BE2C (cell line): Measurements from ENCODE around the gene SBSN.

ENCODE experiments used
- DNase-seq: peaks from one replicate; pipeline ENCODE4 v3.0.0-alpha.2; 2020
- H3K27me3 ChIP-seq: fragments of 250-450 bp; sonication (Bioruptor Pico); 2 replicates; pipeline ENCODE4 v1.5.1; 2020; ENCODE audit warnings: mild to moderate bottlenecking
- H3K36me3 ChIP-seq: fragments of 250-450 bp; sonication (Bioruptor Pico); 2 replicates; pipeline ENCODE4 v1.5.1; 2020; ENCODE audit warnings: mild to moderate bottlenecking
- H3K4me1 ChIP-seq: fragments of 250-450 bp; sonication (Bioruptor Pico); 2 replicates; pipeline ENCODE4 v1.5.1; 2020
- H3K4me3 ChIP-seq: 2 replicates; pipeline ENCODE4 v1.5.1; 2011; ENCODE audit warnings: low read depth, low read length
- H3K9me3 ChIP-seq: fragments of 250-450 bp; sonication (Bioruptor Pico); 2 replicates; pipeline ENCODE4 v1.5.1; 2020
- TF ChIP-seq, protein P1 (sequence below): IDR thresholded peaks from 2 replicates; pipeline ENCODE4 v1.5.1; 2012; ENCODE audit warnings: mild to moderate bottlenecking, low read depth, low read length

SBSN gene

DNA sequence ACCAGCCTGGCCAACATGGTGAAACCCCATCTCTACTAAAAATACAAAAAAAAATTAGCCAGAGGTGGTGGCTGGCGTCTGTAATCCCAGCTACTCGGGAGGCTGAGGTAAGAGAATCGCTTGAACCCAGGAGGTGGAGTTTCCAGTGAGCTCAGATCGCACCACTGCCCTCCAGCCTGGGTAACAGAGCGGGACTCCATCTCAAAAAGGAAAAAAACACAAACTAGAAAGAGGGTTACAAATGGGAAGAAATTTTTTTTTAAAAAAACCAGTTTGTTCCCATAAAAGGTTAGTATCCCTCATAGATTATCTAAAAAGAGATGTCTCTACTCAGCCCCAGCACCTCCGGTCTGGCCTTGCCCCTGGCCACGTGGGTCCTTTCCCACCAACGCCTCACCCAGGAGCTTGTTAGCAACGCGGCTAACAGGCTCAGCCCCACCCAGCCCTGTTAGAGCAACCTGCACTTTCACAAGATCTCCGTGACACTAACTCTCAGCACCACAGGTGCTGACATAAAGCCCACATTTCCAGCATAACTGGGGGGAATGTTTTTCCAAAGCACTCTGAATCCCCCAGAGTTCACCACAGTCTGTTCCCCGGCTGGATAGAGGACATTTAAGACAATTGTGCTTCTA is 19.0 kb downstream of the SBSN start:
- TF ChIP-seq, protein P1, sequence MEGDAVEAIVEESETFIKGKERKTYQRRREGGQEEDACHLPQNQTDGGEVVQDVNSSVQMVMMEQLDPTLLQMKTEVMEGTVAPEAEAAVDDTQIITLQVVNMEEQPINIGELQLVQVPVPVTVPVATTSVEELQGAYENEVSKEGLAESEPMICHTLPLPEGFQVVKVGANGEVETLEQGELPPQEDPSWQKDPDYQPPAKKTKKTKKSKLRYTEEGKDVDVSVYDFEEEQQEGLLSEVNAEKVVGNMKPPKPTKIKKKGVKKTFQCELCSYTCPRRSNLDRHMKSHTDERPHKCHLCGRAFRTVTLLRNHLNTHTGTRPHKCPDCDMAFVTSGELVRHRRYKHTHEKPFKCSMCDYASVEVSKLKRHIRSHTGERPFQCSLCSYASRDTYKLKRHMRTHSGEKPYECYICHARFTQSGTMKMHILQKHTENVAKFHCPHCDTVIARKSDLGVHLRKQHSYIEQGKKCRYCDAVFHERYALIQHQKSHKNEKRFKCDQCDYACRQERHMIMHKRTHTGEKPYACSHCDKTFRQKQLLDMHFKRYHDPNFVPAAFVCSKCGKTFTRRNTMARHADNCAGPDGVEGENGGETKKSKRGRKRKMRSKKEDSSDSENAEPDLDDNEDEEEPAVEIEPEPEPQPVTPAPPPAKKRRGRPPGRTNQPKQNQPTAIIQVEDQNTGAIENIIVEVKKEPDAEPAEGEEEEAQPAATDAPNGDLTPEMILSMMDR = no peak
- Histone ChIP-seq H3K9me3 (no peaks in the 10 kb centered on the region), H3K36me3 (no peaks in the 10 kb centered on the region), H3K27me3 (peaks cover 78% of the 10 kb centered on the region), H3K4me3 (no peak overlapping the region), H3K4me1 (no peaks in the 10 kb centered on the region)
- no peak for DNase-seq

DNA sequence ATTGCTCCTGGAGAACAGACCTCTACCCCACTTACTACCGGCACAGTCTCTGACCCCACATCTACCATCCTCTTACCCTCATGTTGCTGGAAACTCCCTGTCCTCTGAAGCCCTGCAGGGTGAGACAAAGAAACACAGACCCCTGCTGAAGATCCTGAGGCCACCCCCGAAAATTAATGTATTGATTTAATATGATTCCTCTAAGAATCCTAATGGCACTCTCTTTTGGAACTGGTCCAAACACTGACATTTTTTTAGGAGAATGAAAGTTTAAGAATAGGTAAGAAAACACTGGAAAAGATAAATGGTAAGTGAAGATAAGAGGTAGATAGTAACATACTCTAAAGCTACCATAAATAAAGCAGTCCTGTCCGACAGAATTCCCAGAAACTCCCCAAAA is 20.0 kb downstream of the SBSN start:
- no peak overlapping the region for H3K4me3 ChIP-seq
- no peaks in the 10 kb centered on the region for H3K4me1 ChIP-seq
- H3K9me3 ChIP-seq = no peaks in the 10 kb centered on the region
- no peak for DNase-seq
- TF ChIP-seq, protein P1 = no peak
- H3K36me3 ChIP-seq = no peaks in the 10 kb centered on the region
- peaks cover 81% of the 10 kb centered on the region for H3K27me3 ChIP-seq

DNA sequence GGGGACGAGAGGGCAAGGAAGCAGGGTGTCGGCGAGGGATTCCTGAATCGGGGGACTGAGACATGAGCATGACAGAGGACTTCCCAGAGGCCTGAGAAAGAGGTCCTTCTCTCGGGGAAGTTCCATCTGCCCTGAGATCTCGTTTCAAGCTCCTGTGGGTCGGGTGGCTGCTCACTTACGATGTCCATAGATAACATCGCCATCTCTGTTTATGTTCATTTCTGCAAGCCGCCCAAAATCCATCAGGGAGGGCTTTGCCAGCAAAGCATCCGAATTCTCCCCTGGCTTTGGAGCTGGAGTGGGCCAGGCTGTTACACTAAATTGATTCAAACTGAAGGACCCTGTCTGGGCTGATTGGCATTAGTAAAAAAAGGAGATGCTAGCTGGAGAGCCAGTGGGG is 20.6 kb downstream of the SBSN start:
- TF ChIP-seq, protein P1 = no peak
- Histone ChIP-seq H3K4me3 (no peak overlapping the region), H3K36me3 (no peaks in the 10 kb centered on the region), H3K4me1 (no peaks in the 10 kb centered on the region), H3K9me3 (no peaks in the 10 kb centered on the region), H3K27me3 (peaks cover 77% of the 10 kb centered on the region)
- no peak for DNase-seq

DNA sequence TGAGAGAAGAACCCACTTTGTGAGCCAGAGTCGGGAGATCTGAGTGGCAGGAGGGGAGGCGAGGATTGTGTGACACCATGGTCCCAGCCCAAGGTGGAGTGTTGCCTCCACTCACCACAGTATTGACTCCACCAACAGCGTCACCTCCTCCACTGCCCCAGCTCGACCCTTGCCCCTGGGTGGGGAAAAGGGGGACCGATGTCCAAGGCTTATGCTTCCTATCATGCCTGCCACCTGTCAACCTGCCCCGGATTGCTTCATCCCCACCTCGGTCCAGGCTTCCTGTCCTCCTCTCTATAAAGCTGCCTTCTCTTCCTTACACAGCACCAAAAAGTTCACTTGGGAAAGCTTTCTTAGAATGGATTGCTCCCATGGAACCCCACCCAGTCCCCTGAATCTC is 22.1 kb downstream of the SBSN start:
- Histone ChIP-seq H3K9me3 (no peaks in the 10 kb centered on the region), H3K36me3 (no peaks in the 10 kb centered on the region), H3K4me1 (no peaks in the 10 kb centered on the region), H3K27me3 (peaks cover 70% of the 10 kb centered on the region), H3K4me3 (no peak overlapping the region)
- no peak for DNase-seq
- TF ChIP-seq, protein P1 = no peak

DNA sequence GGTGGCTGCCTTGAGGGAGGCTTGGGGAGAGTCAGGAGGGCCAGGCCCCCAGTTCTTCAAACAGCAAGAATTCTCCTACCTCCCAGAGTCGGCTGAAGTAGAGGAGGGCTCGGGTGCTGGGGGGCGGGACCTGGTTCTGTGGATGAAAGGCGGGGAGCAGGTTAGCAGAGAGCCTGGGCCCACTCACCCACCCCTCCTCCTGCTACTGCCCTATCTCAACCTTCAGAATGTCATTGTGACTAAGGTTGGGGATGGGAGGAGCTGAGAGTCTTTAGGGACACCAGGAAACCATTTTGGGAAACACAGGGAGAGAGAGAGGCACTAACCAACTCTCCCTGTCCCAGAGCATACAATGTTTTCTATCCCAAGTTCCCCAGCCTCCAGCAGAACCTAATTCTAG is 25.4 kb downstream of the SBSN start:
- no peak for DNase-seq
- TF ChIP-seq, protein P1 = no peak
- Histone ChIP-seq H3K4me1 (no peaks in the 10 kb centered on the region), H3K4me3 (no peak overlapping the region), H3K9me3 (no peaks in the 10 kb centered on the region), H3K27me3 (peaks cover 37% of the 10 kb centered on the region), H3K36me3 (no peaks in the 10 kb centered on the region)

DNA sequence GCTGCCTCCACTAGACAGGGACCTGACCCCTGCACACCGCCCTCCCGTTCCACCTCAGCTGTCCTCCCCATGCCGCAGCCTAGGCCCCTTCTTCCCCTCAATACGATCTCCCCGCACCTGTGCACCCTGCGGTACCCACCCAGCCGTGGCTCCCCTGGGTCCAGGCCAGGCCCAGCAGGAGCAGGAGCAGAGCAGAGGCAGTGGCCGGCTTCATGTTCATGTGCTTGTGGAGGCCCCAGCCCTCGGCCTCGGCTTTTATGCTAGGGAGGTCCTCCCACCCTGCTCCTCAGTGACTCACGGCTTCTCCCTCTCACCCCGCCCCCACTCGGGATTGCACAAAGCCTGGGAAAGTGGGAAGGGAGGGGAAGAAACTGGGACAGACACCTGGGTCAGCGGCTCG is 26.4 kb downstream of the SBSN start:
- Histone ChIP-seq H3K9me3 (no peaks in the 10 kb centered on the region), H3K4me1 (no peaks in the 10 kb centered on the region), H3K36me3 (no peaks in the 10 kb centered on the region), H3K4me3 (no peak overlapping the region), H3K27me3 (peaks cover 27% of the 10 kb centered on the region)
- no peak for DNase-seq
- TF ChIP-seq, protein P1 = no peak
